K562 (cell line): ENCODE measurements around the gene RNFT2. TPM values are rescaled to one million over a fixed set of nuclear protein-coding genes. Genes with fewer than 3 reads are reported as not detected.

Source experiments
- ATAC-seq: fragments of 200-7000 bp; cut with Tn5 transposase; 3 replicates; pipeline ENCODE4 v1.9.1; 2020; ENCODE audit warnings: moderate library complexity
- BruUV-seq: library from RNA; stranded (reverse); fragments of 400-500 nt; replicated peaks from 2 replicates; lab custom pipeline; 2021; lab: Mats Ljungman, UMichigan
- CTCF ChIA-PET: fragments of 300-600 bp; formaldehyde crosslinking; extraction: SDS; loops from one replicate; lab custom pipeline; 2021; ENCODE audit warnings: low intra/inter-chr PET ratio; lab: Yijun Ruan, JAX
- POLR2A ChIA-PET: fragments of 300-600, 350-650 bp; sonication (Branson Sonifier 250); formaldehyde crosslinking; extraction: SDS; loops from one replicate; lab custom pipeline; 2021; ENCODE audit warnings: antibody characterized with exemption, inconsistent platforms; lab: Yijun Ruan, JAX
- DNase-seq, 4 experiments: peaks; one replicate each; pipeline versions ENCODE4 v3.0.0 to v3.0.0-alpha.2; 2011 to 2018; ENCODE audit warnings: low spot score in 3 of 4, mixed read lengths in 3 of 4; ENCODE audit errors: extremely low read depth in 1 of 4
- FAIRE-seq: peaks from 2 replicates; lab custom pipeline; 2011; peaks lifted over from hg19 to GRCh38; lab: Jason Lieb, UNC
- H2AFZ ChIP-seq: 2 replicates; pipeline ENCODE4 v1.6.0; 2011; ENCODE audit warnings: low read depth, low read length, control low read depth, inconsistent platforms
- H3K27ac ChIP-seq: fragments of 200-600 bp; 3 replicates; pipeline ENCODE4 v1.8.0; 2011; ENCODE audit warnings: low read depth, mild to moderate bottlenecking, control low read depth, inconsistent platforms, low read length, moderate library complexity, mixed read lengths; ENCODE audit errors: extremely low read depth
- H3K27me3 ChIP-seq, 2 experiments: fragments of 300-600 bp in 1 of 2; 2 replicates in 1 of 2; 3 replicates in 1 of 2; pipeline versions ENCODE4 v1.6.0 to v1.8.0; 2011; ENCODE audit warnings: inconsistent platforms in 2 of 2, low read length in 2 of 2, mild to moderate bottlenecking in 1 of 2, mixed read lengths in 1 of 2, moderate library complexity in 1 of 2; ENCODE audit not compliant: control insufficient read depth in 2 of 2, insufficient read depth in 2 of 2
- H3K36me3 ChIP-seq: fragments of 300-600 bp; 3 replicates; pipeline ENCODE4 v1.8.0; 2011; ENCODE audit warnings: mild to moderate bottlenecking, low read length, inconsistent platforms; ENCODE audit not compliant: control insufficient read depth, insufficient read depth
- H3K4me1 ChIP-seq, 2 experiments: fragments of 200-600 bp in 1 of 2; replicated peaks in 1 of 2; 2 replicates in 1 of 2; 3 replicates in 1 of 2; pipeline versions ENCODE4 v1.5.1 to v1.8.0; 2011; ENCODE audit warnings: inconsistent platforms in 2 of 2, low read length in 2 of 2, mild to moderate bottlenecking in 1 of 2, mixed read lengths in 1 of 2, moderate library complexity in 1 of 2; ENCODE audit not compliant: control insufficient read depth in 2 of 2, insufficient read depth in 2 of 2
- H3K4me2 ChIP-seq: 2 replicates; pipeline ENCODE4 v1.6.1; 2011; ENCODE audit warnings: low read length, control low read depth, inconsistent platforms, mixed read lengths; ENCODE audit not compliant: insufficient read depth
- H3K4me3 ChIP-seq: fragments of 200-600 bp; sonication (generic), shearing (Covaris generic); 2 replicates; pipeline ENCODE4 v1.5.1; 2016; ENCODE audit warnings: control low read depth, inconsistent platforms
- H3K79me2 ChIP-seq: fragments of 200-600 bp; 3 replicates; pipeline ENCODE4 v1.8.0; 2011; ENCODE audit warnings: low read length, inconsistent platforms; ENCODE audit not compliant: control insufficient read depth, insufficient read depth
- H3K9ac ChIP-seq, 2 experiments: 2 replicates each; pipeline versions ENCODE4 v1.6.0 to v1.6.1; 2011; ENCODE audit warnings: low read depth in 2 of 2, low read length in 2 of 2, control low read depth in 1 of 2, inconsistent platforms in 1 of 2, mild to moderate bottlenecking in 1 of 2, mixed read lengths in 1 of 2; ENCODE audit not compliant: insufficient read depth in 1 of 2
- H3K9me1 ChIP-seq: one replicate; pipeline ENCODE4 v1.6.0; 2011; ENCODE audit warnings: inconsistent platforms, mild to moderate bottlenecking, low read length, moderate library complexity; ENCODE audit not compliant: control insufficient read depth, insufficient read depth
- H3K9me3 ChIP-seq: replicated peaks from 2 replicates; pipeline ENCODE4 v1.5.1; 2011; ENCODE audit warnings: low read depth, low read length, inconsistent platforms; ENCODE audit not compliant: control insufficient read depth, insufficient read depth
- H4K20me1 ChIP-seq: replicated peaks from 2 replicates; pipeline ENCODE4 v1.6.1; 2011; ENCODE audit warnings: low read length, inconsistent platforms, mixed read lengths; ENCODE audit not compliant: control insufficient read depth, insufficient read depth
- GATAD2A ChIP-seq: fragments of 450-650 bp; IDR thresholded peaks from 2 replicates; pipeline ENCODE4 v1.6.1; 2017
- SREBF2 ChIP-seq: sonication (generic); formaldehyde crosslinking; IDR thresholded peaks from 2 replicates; pipeline ENCODE4 v1.4.0; 2020; ENCODE audit warnings: mild to moderate bottlenecking, missing genetic modification reagents
- WGBS: fragments of 100-300 bp; shearing (Covaris generic); methylation state at CpG from one replicate; pipeline ENCODE4 v1.1.6; 2016; ENCODE audit warnings: low coverage, mixed read lengths; ENCODE audit not compliant: insufficient coverage; ENCODE audit errors: missing lambda C conversion rate; 5-methylcytosine and 5-hydroxymethylcytosine counted together
- in situ Hi-C: fragments of 300-500 bp; cut with MboI; formaldehyde crosslinking; loops from 4 replicates; pipeline ENCODE4 v1.15.0; 2018; ENCODE audit warnings: inconsistent platforms, mixed read lengths
- intact Hi-C: fragments of 100-400 bp; cut with micrococcal nuclease; formaldehyde crosslinking; loops from 2 replicates; pipeline ENCODE4 v1.14.2; 2022
- polyA plus RNA-seq, 8 experiments: library from polyadenylated mRNA; depleted of rRNA in 4 of 8; stranded (reverse) in 5 of 8; unstranded in 3 of 8; fragments of >200 nt; fragmentation: Nextera tagmentation in 2 of 8; fragmentation: Illumina TruSeq in 1 of 8; extraction: Ambion mirVana in 2 of 8; extraction: Trizol in 1 of 8; gene quantifications; 2 replicates each; pipeline versions ENCODE4 v1.2.1 to v1.2.3, GENCODE V29; 2011 to 2014; ENCODE audit warnings: inconsistent platforms in 1 of 8, missing spikeins in 1 of 8
- total RNA-seq, 7 experiments: library from RNA; depleted of rRNA in 6 of 7; stranded (reverse); fragments of >200 nt in 6 of 7; fragmentation: Illumina TruSeq in 2 of 7; extraction: Trizol in 2 of 7; gene quantifications; 2 replicates each; pipeline versions ENCODE4 v1.2.1 to v1.2.3, GENCODE V29; 2011 to 2021; ENCODE audit warnings: low replicate concordance in 1 of 7

The RNFT2 gene
- total and polyA plus RNA-seq, 9 of the 15 experiments (the other 6 are each of a cell fraction or from before 2014, with no cell fraction given) = 3.6 to 26.3 (median 9.5) TPM

- ChIA-PET POLR2A (no interaction called here), CTCF (no interaction called here)
- Histone ChIP-seq H3K27me3 (no peaks in the 10 kb centered on the region), H3K4me2 (no peak overlapping the region), H3K4me3 (no peak overlapping the region), H3K9me1 (no peaks in the 10 kb centered on the region), H3K27ac (no peak overlapping the region), H2AFZ (no peak overlapping the region), H3K9ac (no peak overlapping the region; a peak in 1 of 4 replicates), H3K9me3 (no peaks in the 10 kb centered on the region), H3K4me1 (no peaks in the 10 kb centered on the region), H3K36me3 (peaks cover 42% of the 10 kb centered on the region; the same call in 2 of the 3 replicates), H4K20me1 (0 out of 2 replicates have a peak, but pooled peaks cover 4% of the 10 kb centered on the region), H3K79me2 (no peaks in the 10 kb centered on the region)
- ATAC-seq = no peak
- intact Hi-C loops = no loop called here
- in situ Hi-C loops = loop anchor here (25.0 kb wide), 1 partner anchor 245 kb away; no protein-coding TSS in a partner anchor
- WGBS = 85% methylated on average over 27 of the region's 27 CpGs
- no TSS peak for BruUV-seq
- FAIRE-seq = no peak
- TF ChIP-seq GATAD2A (no peak), SREBF2 (CRISPR knock-in tag) (no peak)
- DNase-seq = no peak
Measured at GRCh38 chr12:116717466-116718437, 20.4 kb upstream of the RNFT2 start.
